ENCODE data around the gene PDCD6IP.

PDCD6IP gene

DNA sequence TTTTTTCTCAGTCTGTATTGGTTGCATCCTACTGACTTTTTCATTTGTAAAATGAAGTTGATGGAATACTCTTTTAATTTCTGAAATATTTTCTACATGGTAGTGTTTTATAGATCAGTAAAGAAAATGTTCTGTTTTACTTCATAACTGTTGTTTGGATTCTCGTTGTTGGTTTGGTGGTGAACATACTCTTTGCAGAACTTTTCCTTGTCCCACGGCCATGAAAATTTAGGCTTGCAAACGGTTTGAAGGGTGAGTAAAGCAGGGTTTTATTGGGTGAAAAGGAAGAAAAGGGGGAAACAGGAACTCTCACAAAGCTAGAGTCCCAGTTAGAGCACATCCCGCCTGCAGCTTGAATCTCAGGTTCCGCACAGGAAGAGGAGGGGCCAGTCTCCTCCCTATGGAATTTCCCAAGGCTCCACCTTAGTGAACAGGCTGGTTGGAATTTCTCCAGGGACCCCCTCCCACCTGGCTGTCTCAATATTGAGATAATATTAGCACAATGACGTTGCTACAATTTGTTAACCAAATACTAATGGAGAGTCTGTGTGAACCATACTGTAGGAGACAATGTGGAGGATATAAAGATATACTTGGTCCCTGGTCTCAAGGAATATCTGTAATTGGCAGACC is 5.6 kb downstream of the PDCD6IP start:
- Histone ChIP-seq H3K4me3 (ENCODE audit: low read depth, low read length) (no peak overlapping the region), H3K27me3 (ENCODE audit: control insufficient read depth, insufficient read depth, low read length) (no peaks in the 10 kb centered on the region), H3K9ac (no peak overlapping the region), H3K4me1 (peaks cover 12% of the 10 kb centered on the region), H3K4me2 (ENCODE audit: low read length) (no peak overlapping the region), H3K36me3 (ENCODE audit: control insufficient read depth, insufficient read depth, low read length) (no peaks in the 10 kb centered on the region), H3K79me2 (peaks cover 46% of the 10 kb centered on the region), H3K27ac (no peak overlapping the region), H3K9me3 (ENCODE audit: control insufficient read depth, low read length) (no peaks in the 10 kb centered on the region), H2AFZ (no peak overlapping the region)
- TF ChIP-seq, protein P1, sequence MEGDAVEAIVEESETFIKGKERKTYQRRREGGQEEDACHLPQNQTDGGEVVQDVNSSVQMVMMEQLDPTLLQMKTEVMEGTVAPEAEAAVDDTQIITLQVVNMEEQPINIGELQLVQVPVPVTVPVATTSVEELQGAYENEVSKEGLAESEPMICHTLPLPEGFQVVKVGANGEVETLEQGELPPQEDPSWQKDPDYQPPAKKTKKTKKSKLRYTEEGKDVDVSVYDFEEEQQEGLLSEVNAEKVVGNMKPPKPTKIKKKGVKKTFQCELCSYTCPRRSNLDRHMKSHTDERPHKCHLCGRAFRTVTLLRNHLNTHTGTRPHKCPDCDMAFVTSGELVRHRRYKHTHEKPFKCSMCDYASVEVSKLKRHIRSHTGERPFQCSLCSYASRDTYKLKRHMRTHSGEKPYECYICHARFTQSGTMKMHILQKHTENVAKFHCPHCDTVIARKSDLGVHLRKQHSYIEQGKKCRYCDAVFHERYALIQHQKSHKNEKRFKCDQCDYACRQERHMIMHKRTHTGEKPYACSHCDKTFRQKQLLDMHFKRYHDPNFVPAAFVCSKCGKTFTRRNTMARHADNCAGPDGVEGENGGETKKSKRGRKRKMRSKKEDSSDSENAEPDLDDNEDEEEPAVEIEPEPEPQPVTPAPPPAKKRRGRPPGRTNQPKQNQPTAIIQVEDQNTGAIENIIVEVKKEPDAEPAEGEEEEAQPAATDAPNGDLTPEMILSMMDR (IDR thresholded peaks at IDR 0.05), result no peak

DNA sequence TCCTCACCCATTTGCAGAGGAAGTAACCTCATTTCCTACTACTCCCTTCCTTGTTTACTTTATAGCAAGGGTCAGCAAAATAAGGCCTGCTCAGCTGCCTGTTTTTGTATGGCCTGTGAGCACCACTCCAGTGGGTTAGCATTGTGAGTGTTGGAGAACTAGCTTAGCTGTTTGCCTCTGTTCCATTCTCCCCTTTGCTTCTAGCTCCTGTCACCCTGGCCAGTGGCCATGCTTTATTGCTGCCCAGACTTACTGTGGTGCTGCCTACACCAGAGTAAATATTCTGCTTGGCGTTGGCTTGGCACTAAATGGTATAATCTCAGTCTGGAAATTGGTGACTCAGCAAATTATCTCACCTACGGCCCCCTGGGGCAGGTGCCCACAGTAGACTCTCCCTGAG is 8.8 kb downstream of the PDCD6IP start:
- peaks cover 42% of the 10 kb centered on the region for H3K79me2 ChIP-seq
- H3K4me1 ChIP-seq, result peaks cover 19% of the 10 kb centered on the region
- no peak overlapping the region for H3K27ac ChIP-seq
- no peak overlapping the region for H3K4me3 ChIP-seq (ENCODE audit: low read depth, low read length)
- no peak overlapping the region for H3K4me2 ChIP-seq (ENCODE audit: low read length)
- TF ChIP-seq, protein P1 (IDR thresholded peaks at IDR 0.05), result no peak
- H3K9me3 ChIP-seq (ENCODE audit: control insufficient read depth, low read length), result no peaks in the 10 kb centered on the region
- H3K9ac ChIP-seq, result no peak overlapping the region
- no peaks in the 10 kb centered on the region for H3K36me3 ChIP-seq (ENCODE audit: control insufficient read depth, insufficient read depth, low read length)
- H2AFZ ChIP-seq, result no peak overlapping the region
- no peaks in the 10 kb centered on the region for H3K27me3 ChIP-seq (ENCODE audit: control insufficient read depth, insufficient read depth, low read length)

DNA sequence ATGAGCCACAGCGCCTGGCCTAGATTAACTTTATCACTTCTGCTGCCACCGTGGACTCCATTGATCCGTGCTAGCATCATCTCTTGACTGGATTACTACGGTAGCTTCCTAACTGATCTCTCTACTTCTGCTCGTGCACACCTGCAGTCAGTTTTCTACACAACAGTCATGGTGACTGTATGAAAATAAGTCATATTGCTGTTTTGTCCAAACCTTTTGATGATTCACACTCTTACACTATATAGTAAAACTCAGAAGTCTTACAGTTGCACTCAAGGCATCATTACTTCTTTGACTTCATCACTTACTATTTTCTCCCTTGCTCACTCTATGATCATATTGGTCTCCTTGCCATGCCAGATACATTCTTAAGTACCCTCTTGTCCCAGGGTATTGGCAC is 10.1 kb downstream of the PDCD6IP start:
- TF ChIP-seq, protein P1 (IDR thresholded peaks at IDR 0.05), result no peak
- Histone ChIP-seq H3K4me3 (ENCODE audit: low read depth, low read length) (no peak overlapping the region), H3K4me1 (peaks cover 21% of the 10 kb centered on the region)

DNA sequence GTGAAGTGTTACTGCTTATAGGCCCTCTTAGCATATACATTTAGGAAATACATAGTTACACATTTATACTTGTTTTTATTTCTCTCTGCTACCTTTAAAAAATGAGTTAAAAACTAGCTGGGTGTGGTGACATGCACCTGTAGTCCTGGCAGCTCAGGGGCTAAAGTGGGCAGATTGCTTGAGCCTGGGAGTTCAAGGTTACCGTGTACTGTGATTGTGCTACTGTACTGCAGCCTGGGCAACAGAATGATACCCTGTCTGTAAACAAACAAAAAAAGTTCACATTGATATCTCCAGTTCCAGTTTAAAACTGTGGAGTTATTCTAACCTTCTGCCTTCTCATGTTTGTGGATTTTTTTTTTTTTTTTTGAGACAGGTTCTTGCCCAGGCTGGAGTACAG is 12.1 kb downstream of the PDCD6IP start:
- H3K4me1 ChIP-seq, result peaks cover 21% of the 10 kb centered on the region
- H3K9ac ChIP-seq, result no peak overlapping the region
- H3K27me3 ChIP-seq (ENCODE audit: control insufficient read depth, insufficient read depth, low read length), result no peaks in the 10 kb centered on the region
- TF ChIP-seq, protein P1 (IDR thresholded peaks at IDR 0.05), result no peak
- H3K4me3 ChIP-seq (ENCODE audit: low read depth, low read length), result no peak overlapping the region
- H2AFZ ChIP-seq, result no peak overlapping the region
- H3K79me2 ChIP-seq, result peaks cover 26% of the 10 kb centered on the region
- H3K9me3 ChIP-seq (ENCODE audit: control insufficient read depth, low read length), result peaks cover 3% of the 10 kb centered on the region
- no peak overlapping the region for H3K4me2 ChIP-seq (ENCODE audit: low read length)
- no peak overlapping the region for H3K27ac ChIP-seq
- no peaks in the 10 kb centered on the region for H3K36me3 ChIP-seq (ENCODE audit: control insufficient read depth, insufficient read depth, low read length)

More for the DNA sequence above, 10.1 kb downstream of the PDCD6IP start:
- H3K27me3 ChIP-seq (ENCODE audit: control insufficient read depth, insufficient read depth, low read length), result no peaks in the 10 kb centered on the region
- peaks cover 34% of the 10 kb centered on the region for H3K79me2 ChIP-seq
- H2AFZ ChIP-seq, result no peak overlapping the region
- H3K27ac ChIP-seq, result no peak overlapping the region
- no peak overlapping the region for H3K4me2 ChIP-seq (ENCODE audit: low read length)
- H3K9me3 ChIP-seq (ENCODE audit: control insufficient read depth, low read length), result peaks cover under 1% of the 10 kb centered on the region
- no peaks in the 10 kb centered on the region for H3K36me3 ChIP-seq (ENCODE audit: control insufficient read depth, insufficient read depth, low read length)
- H3K9ac ChIP-seq, result no peak overlapping the region

DNA sequence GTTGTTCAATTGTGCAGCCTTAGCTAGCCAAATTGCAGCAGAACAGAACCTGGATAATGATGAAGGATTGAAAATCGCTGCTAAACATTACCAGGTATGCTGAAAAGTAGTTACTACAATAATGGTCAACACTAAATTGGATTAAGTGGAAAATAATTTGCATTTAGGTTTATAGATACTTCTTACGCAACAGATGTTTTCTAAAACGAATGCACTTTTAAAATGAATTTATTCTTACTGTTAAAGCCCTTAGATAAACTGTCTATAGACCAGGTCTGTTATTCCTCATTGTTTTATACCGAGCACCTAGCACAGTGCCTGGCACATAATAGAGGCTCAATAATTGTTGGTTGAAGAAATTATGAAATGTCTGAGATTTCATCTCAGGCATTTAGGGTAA is 23.6 kb downstream of the PDCD6IP start:
- no peaks in the 10 kb centered on the region for H3K36me3 ChIP-seq (ENCODE audit: control insufficient read depth, insufficient read depth, low read length)
- H3K27me3 ChIP-seq (ENCODE audit: control insufficient read depth, insufficient read depth, low read length), result no peaks in the 10 kb centered on the region
- no peak overlapping the region for H3K4me3 ChIP-seq (ENCODE audit: low read depth, low read length)
- no peak overlapping the region for H3K9ac ChIP-seq
- H3K27ac ChIP-seq, result no peak overlapping the region
- no peaks in the 10 kb centered on the region for H3K4me1 ChIP-seq
- H2AFZ ChIP-seq, result no peak overlapping the region
- H3K9me3 ChIP-seq (ENCODE audit: control insufficient read depth, low read length), result no peaks in the 10 kb centered on the region
- H3K79me2 ChIP-seq, result peaks cover 2% of the 10 kb centered on the region
- TF ChIP-seq, protein P1 (IDR thresholded peaks at IDR 0.05), result no peak
- no peak overlapping the region for H3K4me2 ChIP-seq (ENCODE audit: low read length)
